Measurements from ENCODE around the gene NKAPL.
A peak's percentile ranks its signal among the peaks of the same experiment; 100 is the strongest.

NKAPL gene

DNA sequence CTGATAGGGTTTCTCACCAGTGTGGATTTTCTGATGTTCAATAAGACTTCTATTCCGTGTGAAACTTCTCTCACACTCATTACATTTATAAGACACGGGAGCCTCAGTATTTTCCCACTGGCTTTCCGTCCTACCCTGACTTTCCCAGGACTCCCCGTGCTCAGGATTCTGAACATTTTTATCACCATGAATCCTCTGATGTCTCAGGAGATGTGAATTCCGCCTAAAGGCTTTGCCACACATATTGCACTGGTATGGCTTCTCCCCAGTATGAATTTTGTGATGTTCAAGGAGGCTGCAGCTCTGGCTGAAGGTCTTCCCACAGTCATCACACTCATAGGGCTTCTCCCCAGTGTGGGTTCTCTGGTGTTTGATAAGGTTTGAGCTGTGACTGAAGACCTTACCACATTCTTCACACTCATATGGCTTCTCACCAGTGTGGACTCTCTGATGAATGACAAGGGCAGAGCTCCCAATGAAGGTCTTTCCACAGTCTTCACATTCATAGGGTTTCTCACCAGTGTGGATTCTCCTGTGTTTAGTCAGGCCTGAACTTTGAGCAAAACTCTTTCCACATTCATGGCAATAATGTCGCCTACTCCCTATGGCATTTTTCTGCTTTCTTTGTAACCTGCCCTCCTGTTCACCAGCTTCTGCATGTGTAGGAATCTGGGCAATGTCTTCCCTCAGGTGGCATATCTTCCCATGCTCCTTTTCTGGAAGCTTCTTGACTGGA is 13.7 kb upstream of the NKAPL start:
- DNase-seq (ENCODE audit: low read depth, low spot score) = no peak

DNA sequence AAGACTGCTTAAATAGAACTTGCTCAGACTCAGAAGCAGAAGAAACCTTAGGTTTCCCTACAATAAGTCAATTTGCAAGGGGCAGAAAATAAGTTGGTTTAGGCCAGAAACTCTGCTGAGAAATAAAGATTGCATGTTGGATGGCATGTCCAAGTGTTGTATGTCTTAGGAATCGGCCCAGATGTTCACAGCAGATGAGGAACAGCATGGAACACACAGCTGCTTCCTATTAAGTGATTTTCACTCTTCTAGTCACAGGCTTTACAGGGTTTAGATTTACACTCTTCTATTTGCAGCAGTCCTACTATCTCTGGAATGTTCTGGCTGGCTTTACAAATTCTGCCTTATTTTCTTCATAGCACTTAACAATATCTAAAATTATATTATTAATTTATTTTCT is 10.2 kb upstream of the NKAPL start:
- no peak for DNase-seq (ENCODE audit: low read depth, low spot score)

DNA sequence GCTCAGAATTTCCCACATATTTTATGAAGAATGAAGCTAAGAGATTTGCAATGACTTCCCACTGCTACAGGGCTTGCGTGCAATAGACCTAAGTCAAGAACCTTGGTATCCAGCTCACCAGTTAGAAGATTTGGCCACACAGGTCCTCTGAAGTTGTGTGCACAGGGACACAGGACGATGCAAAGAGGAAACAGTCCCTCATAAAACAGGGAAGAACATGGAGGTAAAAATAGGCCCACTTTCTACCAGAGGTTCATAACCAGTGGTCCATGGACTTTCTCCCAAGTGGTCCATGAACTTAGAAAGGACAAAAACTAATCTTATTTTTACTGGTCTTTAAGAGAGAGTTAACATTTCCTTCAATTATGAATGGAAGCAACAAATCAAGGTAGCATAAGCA is 8.3 kb upstream of the NKAPL start:
- no peak for DNase-seq (ENCODE audit: low read depth, low spot score)

DNA sequence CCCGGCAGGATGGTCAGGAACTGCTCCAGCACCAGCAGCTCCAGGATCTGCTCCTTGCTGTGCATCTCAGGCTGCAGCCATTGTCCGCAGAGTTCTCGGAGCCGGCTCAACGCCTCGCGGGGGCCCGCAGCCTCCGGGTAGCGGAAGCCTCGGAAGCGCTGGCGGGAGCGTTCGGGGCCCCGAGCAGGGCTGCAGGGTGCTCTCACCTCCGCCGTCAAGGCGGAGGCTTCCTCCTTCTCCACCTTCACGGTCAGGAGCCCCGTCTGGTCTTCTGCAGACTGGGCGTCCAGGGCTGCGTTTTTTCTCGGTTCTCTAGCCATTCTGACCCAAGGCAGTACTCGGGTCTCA is 7.5 kb upstream of the NKAPL start:
- no peak for DNase-seq (ENCODE audit: low read depth, low spot score)

DNA sequence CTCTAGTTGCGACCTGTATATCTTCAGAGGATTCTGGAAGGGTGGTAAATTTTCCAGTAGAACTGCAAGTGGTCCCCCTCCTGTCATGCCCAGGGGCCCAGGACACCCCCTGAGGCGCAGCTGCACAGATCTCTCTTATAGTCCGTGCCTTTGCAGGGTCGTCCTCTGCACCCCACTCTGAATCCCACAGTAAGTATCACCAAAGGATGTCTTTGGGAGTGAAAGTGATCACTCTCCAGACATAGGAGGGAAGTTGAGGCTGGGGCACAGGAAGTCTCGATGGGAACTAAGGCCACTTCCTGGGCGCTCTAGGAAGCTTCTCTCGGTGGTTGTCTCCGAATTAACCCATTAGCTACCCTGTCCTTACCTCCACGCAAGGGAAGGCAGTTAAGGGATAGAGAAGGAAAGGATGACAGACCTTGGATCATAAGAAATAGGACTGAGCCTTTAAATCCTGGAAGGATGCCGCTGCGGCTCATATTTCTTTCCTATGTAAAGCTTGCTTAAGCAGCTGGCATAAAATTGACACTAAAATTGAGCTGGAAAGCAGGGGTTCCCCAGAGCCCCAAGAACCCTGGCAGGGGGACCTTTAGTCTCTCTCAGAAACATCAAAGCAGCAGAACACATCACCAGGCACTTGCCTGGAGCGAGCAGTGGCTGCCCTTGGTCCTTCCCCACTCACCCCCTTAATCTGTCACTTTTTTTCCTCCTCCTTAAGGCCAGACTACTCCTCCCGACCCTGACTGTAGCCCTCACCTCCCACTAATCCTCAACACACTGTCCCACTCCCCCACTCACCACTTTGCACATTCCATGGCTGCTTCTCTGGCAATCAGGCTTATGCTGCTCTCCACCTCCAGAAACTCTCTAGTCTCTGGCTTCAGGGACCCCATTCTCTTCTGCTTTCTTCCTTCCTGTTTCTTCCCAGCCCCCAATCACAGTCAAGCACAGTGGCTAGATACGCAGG is 6.8 kb upstream of the NKAPL start, which contains the start of gene ZKSCAN4:
ZKSCAN4 (minus strand) TSS at position 261 of the 967 bp plus-strand sequence. CDS start 289 bp downstream, outside the sequence.
- DNase-seq (ENCODE audit: low read depth, low spot score) = peak; percentile 65

DNA sequence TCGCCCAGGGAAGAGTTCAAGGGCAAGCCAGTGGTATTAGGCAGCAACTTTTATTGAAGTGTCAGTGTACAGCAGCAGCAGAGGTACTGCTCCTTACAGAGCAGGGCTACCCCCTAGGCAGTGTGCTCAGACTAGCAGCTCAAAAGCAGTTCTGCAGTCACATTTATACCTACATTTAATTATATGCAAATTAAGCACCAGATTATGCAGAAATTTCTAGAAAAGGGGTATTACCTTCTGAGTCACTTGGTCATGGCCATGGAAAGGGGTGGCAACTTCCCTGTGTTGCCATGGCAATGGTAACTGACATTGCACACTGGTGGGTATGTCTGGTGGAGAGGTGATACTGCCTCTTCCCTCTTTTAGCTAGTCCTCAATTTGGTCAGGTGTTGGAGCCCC is 5.0 kb upstream of the NKAPL start:
- DNase-seq (ENCODE audit: low read depth, low spot score) = no peak

DNA sequence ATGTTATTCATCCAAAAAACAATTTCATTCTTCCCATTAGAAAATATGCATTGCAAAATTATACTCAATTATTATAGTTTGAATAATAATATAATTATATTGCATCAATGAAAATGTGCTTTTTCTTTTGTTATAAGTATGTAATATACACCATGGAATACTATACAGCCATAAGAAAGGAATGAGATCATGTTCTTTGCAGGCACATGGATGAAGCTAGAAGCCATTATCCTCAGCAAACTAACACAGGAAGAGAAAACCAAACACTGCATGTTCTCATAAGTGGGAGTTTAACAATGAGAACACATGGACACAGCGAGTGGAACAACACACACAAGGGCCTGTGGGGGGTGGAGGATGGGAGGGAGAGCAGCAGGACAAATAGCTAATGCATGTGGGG is 2.1 kb upstream of the NKAPL start:
- no peak for DNase-seq (ENCODE audit: low read depth, low spot score)

DNA sequence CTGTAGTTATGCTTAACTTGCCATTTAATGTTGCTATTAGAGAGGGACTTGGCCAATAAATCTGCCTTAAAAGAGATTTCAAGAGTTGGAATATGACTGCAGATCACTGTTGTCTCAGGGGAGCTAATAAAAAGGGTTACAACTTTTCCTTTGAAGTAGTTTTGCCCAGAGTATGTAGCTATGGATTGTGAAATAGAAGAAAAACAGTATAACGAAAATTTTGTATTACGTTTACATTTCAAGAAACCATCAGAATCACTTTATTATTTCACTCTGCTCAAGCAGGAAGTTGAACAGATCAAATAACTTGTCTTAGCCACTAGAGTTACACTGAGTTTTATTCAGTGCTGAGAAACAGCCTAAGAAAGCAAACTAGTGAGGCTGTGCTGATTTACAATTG is 4.8 kb downstream of the NKAPL start:
- no peak for DNase-seq (ENCODE audit: low read depth, low spot score)

DNA sequence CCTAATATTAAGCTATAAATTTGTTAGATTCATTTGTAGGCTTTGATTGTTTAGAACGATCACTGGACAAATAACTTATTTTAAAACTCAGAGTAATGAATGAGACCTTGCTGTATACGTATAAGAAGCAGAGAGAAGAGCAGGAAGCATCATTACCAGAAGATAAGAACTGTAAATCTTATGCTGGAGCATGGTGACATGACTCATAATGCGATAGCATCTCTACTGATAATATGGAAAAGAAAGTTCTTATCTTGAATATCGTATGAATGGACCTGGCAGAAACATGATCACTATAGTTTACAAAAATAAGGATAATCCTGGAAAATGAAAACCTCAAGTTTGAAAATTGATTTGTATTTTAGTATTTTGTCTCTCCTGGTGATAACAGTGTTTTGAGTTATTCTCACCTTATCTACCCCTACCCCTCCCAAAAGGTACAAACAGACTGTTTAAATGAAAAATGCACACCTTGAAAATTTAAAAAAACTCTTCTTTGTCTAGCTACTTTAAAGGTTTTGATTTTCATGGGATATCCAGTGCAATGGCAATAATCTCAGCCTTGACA is 5.8 kb downstream of the NKAPL start:
- no peak for DNase-seq (ENCODE audit: low read depth, low spot score)

DNA sequence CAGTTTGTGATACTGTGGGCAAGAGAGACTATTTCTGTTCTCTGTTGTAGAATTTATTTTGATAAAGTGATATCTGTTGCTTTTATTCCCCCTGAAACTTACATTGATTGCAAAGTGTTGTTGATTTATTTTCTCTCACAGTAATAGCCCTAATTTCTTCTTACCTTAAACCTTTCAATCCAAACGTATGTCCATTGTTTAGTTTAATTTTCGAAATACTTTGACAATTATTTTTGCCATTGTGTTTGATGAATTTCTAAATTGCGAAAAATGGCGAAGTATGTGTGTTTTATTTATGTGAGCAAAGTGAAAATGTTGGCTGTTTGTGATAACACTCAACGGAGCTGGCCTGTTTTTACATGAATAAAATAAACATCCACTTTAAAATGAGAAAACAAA is 7.5 kb downstream of the NKAPL start:
- DNase-seq (ENCODE audit: low read depth, low spot score) = no peak

DNA sequence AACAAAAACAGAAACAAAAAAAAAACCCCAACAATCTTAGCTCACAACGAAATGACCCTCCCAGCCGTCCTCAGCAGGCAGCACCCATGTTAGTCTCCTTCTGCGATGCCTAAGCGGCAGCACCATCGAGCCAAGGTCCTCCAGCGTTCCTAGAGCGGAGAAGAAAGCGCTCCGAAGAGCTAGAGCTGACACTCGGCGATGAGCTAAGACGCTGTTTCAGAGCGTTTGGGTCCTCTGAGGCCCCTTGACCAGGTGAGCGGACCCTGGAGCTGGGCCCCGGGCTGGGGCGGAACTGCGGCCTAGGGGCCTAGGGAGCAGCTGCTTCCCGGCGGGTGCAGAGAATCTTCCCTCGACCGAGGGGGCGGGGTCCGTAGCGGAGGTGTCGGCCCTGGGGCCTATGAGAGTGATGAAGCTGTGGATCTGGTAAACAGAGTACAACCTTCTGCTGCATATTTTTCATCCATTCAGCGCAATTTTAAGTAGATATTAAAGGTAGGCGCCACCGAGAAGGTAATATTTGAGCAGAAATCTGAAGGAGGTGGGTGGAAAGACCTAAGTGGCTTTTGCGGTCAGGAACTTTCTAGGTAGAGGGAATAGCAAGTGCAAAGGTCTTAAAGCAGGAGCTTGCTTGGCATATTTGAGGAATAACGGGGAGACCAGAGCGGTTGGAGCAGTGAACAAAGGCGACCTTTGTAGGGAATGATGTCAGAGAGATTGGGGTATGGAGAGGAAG is 8.0 kb downstream of the NKAPL start, which contains the start of gene ZSCAN26:
ZSCAN26 (plus strand) TSS at position 182 of the 733 bp plus-strand sequence. CDS start 4,777 bp downstream, outside the sequence.
- peak; percentile 69 for DNase-seq (ENCODE audit: low read depth, low spot score)

DNA sequence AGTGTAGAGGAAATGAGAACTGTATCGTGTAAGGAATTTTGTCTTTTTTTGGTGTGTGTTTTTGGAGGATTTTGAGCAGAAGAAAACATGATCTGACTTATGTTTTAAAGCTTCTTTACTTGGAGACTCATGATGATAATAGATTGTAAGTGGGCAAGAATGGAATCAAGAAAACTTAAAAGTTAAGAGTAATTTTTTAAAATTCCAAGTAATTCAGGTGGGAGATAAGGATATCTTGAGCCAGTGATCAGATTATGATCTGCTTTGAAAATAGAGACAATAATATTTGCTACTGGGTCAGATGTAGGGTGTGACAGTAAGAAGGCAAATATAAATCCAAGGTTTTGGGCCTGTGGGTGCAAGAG is 8.6 kb downstream of the NKAPL start:
- no peak for DNase-seq (ENCODE audit: low read depth, low spot score)

DNA sequence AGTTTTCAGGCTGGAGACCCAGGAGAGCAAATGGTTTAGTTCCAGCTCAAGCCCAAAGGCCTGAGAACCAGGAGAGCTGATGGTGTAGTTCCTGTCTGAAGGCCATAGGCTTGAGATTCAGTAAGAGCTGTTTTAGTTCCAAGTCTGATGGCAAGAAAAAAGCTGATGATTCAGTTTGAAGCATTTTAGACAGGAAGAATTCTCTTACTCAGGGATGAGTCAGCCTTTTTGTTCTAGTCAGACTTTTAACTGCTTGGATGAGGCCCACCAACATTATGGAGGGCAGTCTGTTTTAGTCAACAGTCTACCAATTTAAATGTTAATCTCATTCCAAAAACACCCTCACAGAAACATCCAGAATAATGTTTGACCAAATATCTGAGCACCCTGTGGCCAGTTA is 10.4 kb downstream of the NKAPL start:
- DNase-seq (ENCODE audit: low read depth, low spot score) = no peak

DNA sequence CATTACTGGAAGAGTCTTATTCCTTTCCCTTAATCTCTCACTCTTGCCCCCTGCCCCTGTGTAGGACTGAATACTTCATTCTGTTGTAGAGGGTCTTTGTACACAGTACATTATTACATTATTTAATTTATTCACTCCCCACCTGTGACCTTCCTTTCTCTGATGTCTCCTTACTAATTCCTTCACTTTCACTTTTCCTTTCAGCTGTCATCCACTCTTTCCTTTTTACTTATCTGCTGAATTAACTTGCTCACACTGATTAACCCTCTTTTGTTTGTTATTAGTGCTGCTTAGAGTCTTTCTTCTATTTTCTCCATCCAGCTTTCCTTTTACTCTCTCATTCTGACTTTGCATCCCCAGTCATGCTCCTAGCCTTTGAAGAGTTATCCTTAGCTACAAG is 15.8 kb downstream of the NKAPL start:
- DNase-seq (ENCODE audit: low read depth, low spot score) = no peak

DNA sequence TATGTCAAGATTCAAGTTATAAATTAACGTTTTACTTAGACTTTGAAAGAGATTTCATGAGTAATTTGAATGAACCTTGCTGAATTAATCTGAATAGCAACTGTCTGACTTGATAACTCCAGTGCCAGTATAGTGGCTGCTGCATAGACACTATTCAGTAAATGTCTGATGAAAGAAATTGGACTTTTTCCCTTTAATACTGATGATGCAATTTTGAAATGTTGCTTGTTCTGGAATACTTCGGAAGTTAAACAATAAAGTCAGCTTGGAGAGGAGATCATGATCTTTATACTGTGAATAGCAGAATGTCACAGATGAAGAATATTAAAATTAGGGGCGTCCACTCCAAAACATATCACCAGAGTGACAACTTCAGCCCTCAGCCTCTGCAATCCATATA is 18.6 kb downstream of the NKAPL start:
- DNase-seq (ENCODE audit: low read depth, low spot score) = no peak

DNA sequence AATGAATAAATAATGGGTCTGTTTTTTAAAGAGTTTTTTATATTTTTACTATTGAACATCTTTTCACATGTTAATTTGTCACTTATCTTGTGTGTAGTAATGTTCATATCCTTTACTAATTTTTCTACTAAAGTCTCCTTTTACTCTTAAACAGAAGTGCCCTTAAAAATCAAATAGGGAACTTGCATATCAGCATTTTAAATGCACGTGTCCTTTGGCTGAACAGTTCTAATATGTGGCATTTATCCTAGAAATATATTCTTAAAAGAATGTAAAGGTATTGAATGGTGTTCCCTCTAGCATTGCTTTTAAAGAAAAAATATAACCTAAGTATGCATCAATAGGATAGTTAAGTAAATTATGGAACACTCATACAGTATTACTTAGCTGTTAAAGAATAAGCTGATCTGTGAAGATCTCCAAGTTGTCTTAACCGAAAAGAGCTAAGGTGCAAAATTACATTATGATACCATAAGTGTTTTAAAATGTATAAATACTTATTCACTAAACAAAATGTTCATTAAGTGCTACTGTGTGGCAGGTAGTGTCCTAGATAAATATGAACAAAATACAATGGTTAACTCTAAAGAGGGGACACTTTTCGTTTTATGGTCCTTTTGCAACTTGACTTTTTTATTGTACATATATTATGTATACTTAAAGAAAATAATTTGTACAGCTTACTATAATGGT is 21.6 kb downstream of the NKAPL start:
- no peak for DNase-seq (ENCODE audit: low read depth, low spot score)

DNA sequence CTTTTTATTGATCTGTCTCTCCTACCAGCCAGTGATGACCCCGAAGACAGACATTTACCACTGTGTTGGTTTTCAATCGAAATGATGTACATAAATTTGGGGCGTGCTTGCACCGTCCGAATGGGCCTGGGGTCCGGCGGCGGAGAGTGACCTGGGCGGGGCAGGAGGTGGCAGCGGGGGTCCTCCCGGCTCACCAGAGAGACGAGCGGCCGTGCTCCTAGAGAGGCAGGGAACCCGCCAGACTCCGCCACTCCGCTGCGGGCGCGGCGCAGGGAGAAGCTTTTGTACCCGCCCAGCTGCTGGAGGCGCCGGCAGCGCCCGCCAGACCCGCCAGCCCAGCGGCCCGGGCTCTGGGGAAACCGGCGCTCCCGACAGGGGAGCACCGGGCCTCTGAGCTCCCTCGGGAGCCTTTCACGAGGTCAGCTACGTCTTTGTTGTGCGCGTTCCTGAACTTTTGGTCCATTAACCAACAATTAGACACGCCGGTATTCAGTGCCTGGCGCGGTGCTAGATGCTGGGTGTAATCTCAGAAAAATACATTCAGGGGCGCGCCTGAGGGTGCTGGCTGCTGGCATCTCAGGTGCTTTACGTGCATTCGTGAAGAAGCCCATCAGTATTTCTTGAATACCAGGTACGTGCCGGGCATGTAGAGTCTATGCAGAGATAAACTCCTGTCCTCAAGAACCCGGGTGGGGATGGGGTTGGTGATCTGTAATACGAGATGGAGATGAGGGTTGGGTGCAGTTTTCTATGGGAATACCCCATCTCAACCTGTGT is 22.4 kb downstream of the NKAPL start, which contains the start of gene PGBD1:
PGBD1 (plus strand) TSS at position 285 of the 777 bp plus-strand sequence. CDS start 2,242 bp downstream, outside the sequence.
- no peak for DNase-seq (ENCODE audit: low read depth, low spot score)

DNA sequence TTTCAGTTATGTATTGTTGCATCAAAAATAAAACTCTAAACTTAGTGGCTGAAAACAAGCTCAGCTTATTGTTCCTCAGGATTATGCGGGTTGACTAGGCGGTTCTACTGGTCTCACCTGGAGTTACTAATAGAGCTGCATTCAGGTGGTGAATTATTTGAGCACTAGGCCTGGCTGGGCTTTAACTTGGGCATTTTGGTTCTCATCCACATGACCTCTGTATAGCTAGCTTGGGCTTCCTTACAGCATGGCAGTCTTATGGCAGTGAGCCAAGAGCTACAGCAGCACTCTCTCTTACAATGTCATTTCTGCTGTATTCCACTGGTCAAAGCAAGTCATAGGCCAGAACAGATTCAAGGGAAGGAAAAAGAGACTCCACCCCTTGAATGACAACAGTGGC is 23.8 kb downstream of the NKAPL start:
- no peak for DNase-seq (ENCODE audit: low read depth, low spot score)

DNA sequence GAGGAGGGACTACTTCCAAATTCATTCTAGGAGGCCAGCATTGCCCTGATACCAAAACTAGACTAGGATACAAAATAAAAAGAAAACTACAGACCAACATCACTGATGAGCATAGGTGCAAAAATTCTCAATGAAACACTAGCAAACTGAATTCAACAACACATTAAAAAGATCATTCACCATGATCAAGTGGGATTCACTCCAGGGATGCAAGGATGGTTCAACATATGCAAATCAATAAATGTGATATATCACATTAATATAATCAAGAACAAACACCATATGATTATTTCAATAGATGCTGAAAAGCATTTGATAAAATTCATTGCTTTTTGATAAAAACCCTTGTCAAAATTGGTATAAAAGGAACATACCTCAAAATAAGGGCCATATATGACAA is 32.5 kb downstream of the NKAPL start:
- no peak for DNase-seq (ENCODE audit: low read depth, low spot score)

DNA sequence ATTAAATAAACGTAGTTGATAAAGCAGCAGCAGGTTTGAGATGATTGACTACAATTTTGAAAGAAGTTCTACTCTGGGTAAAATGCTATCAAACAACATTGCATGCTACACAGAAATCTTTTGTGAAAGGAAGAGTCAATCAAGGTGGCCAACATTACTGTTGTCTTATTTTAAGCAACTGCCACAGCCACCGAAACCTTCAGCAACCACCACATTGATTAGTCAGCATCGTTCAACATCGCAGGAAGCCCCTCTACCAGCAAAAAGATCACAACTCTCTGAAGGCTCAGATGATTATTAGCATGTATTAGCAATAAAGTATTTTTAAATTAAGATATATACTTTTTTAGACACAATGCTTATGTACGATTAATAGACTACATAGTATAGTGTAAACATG is 36.2 kb downstream of the NKAPL start:
- no peak for DNase-seq (ENCODE audit: low read depth, low spot score)

Data from brain pericyte (primary cell).